ENCODE data around the gene ALG9.

Gene ALG9

GRCh38 chr11:111835665-111836064 is 35.7 kb downstream of the ALG9 start:
- DNase-seq = no peak

GRCh38 chr11:111834432-111835163 is 36.8 kb downstream of the ALG9 start:
- no peak for DNase-seq

DNA sequence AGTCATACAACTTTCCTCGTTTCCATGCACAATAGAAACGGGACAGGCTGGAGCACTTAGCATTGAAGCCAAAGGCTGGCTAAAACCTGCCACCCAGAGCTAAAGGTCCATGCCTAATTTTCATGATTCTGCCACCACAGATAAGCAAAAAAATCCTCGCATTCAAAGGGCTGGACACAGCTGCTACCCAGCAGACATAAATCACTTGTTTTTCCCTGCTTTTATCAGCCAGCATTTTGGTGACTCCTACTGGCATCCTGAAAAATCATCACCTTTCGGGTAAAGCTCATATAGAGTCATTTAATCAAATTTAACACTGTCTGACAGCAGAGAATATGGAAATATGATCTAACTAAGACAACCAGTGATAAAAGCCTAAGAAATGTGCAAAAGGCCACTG is 37.9 kb downstream of the ALG9 start:
- no peak for DNase-seq

DNA sequence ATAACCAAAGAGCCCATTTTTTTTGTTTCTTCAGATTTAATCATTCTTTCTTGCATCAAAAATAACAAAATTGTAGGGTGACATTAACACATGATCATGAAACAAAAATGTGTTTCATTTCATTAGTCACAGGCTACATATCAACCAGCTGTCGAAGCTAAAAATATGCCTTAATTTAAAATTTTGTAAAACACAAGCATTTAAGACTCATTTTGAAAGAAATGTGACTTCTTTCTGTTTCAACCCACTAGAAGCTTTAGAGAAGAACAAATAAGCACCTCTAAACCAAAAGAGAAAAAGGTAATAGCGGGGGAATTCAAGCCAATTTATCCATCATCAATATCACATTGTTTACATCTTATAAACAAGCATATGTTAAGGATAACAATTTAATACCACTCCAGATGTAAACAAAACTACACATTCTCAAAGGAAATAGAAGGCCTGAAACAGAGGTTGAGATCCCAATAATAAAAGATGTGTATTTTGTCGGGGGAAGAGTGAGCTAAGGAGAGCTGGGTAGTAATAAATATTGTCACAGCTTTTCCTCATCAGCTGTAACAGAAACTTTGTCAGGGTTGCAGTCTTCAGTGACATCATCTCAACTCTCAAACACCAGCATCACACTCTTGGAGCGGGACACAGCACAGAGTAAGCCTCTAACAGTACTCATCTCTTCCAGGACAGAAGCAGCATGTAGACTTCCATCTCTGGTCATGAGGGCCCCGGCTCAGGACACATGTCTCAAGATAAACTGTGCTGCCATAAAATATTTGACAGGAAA is 42.0 kb downstream of the ALG9 start:
- DNase-seq = no peak

GRCh38 chr11:111826322-111826950 is 44.9 kb downstream of the ALG9 start:
- DNase-seq = no peak

- DNase-seq = no peak
Observed at GRCh38 chr11:111823629-111824028, 47.8 kb downstream of the ALG9 start.

GRCh38 chr11:111823131-111823530 is 48.2 kb downstream of the ALG9 start:
- DNase-seq = no peak

- no peak for DNase-seq
Observed at GRCh38 chr11:111819829-111820237, 51.5 kb downstream of the ALG9 start.

GRCh38 chr11:111819161-111819828 is 52.1 kb downstream of the ALG9 start:
- no peak for DNase-seq

GRCh38 chr11:111815489-111815888 is 55.9 kb downstream of the ALG9 start:
- peak in 1 of 5 experiments; percentile 29 for DNase-seq

DNA sequence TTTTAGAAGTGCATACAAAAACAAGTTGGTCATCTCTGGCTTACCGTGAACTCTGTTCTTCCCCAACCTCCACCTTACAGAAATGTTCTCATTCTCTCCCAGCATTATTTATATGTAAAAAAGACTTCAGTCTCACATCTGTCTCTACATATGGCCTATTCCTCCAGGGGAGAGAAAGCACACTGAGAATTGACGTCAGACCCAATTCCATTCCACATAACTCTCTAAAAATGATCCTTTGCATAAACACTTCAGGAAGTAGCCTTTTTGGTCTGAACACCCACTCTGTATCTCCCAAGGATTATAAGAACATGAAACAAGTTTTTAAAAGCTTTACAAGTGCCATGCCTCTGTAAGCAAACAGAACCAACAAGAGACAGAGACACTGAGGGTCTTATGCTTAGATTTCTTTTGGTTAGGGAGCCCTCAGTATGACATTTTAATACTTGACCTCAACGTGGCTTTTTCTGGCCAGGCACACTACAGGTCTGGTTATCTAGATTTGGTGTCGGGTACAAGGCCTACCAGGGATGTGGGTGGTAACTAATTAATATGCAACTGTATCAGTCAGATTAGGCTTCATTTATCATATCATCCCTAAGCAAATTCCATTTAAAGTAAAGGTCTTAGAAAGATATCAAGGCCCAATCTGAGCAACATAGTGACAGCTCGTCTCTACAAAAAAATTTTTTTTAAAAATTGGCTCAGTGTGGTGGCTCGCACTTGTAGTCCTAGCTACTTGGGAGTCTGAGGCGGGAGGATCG is 56.6 kb downstream of the ALG9 start:
- no peak for DNase-seq

DNA sequence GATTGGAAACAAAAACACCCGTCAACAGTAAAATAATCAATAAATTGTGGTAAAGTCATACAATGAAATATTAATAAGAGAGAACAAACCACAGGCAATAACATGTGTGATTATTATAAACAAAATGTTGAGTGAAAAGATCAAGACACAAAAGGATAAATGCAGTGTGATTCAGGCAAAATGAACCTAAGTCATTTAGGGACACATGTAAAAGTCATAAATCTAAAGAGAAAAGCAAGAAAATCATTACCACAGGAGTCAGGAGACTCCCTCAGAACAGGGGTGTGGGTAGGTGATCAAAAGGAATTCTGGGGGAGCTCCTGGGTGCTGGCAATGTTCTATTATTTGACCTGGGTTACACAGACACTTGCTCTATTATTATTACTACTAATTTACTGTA is 57.3 kb downstream of the ALG9 start:
- DNase-seq = no peak

- DNase-seq = no peak
Observed at GRCh38 chr11:111812211-111812610, 59.2 kb downstream of the ALG9 start.

- DNase-seq = no peak
Observed at GRCh38 chr11:111811445-111811844, 59.9 kb downstream of the ALG9 start.

GRCh38 chr11:111808834-111809233 is 62.5 kb downstream of the ALG9 start:
- no peak for DNase-seq

DNA sequence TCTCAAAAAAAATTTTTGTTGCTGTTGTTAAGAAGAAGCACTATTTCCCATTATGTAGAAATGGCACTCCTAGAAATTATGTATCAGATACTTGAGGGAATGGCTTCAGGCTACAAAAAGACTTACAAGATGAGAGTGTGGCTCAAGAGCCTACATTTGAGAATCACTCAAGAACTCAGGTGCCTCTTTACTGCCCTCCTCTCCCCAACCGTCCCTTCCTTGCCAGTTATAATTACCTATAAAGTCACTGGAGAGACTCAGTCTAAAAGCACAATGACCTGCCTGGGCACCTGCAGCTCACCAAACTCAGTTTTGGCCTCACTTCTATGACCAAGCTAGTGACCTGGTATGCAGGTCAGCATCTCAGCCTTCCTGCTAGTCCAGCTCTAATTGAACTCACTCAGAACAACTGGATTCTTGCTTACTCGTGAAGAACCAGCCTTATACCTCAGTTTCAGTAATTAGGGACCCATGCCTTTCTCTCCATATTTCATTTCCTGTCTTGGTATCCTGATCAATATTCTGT is 63.3 kb downstream of the ALG9 start:
- no peak for DNase-seq

DNA sequence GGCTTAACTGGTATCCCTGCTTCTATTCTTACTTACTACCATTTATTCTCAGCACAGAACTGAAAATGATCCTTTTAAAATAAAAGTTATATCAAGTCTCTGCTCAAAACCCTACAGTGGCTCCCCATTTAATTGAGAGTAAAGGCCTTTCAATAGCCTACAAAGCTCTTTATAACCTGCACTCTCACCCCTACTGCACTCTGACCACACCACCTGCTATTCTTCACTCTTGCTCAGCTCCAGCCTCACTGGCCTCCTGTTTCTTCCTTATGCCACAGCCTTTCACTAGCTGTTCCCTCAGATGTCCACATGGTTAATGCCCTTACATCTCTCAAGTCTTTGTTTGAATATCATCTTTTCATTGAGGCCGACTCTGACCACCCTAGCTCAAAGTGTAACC is 64.3 kb downstream of the ALG9 start:
- no peak for DNase-seq

DNA sequence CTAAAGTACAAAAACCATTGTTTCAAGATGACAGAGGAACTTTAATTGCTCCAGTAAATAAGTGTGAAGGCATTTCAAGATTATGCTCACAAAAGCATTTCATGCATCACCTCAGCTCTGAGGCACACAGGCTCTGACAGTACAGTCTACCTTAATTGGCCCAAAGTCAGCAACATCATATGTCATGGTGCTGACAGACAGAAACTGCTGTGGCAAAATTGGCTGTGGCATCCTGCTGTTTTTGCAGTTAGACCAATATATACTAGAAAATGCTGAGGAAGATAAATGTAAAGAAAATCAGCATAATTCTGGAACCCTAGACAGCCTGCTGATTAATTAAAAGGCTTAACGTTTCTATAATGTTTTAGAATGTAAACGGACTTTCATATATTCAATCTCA is 70.2 kb downstream of the ALG9 start:
- no peak for DNase-seq

DNA sequence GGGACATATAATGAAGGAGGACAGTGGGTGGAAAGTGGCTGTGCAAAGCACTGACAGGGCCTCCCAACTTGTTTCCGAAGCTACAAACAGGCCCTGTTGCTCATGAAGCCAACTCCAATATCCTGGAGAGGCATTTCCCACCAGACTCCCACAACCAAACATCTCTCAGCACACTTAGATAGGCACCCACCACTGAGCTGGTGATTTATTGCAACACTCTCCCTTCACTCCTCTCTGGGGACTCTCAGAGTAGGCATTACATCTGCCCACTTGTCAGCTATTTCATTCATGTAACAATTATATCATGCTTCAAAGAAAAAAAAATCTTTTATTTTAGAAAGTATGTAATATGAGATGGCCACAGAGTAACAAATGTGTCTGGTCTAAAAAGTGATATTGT is 73.1 kb downstream of the ALG9 start:
- DNase-seq = no peak

GRCh38 chr11:111797145-111797581 is 74.2 kb downstream of the ALG9 start:
- peak in 1 of 5 experiments; percentile 3 for DNase-seq

- no peak for DNase-seq
Observed at GRCh38 chr11:111796696-111797095, 74.7 kb downstream of the ALG9 start.

- no peak for DNase-seq
Observed at GRCh38 chr11:111795334-111795985, 75.9 kb downstream of the ALG9 start.

Measured in T-helper 2 cell (primary cell).